ENCODE results near the gene TMEM273. TPM values are rescaled to one million over a fixed set of nuclear protein-coding genes. Genes with fewer than 3 reads are reported as not detected.

TMEM273 gene
- not detected in 2 replicates for total RNA-seq

GRCh38 chr10:49187950-49188761, at the start of gene TMEM273:
Gene TMEM273, minus strand, starts transcription at chr10:49188391. Its CDS starts 55 bp downstream, at chr10:49188336.

GRCh38 chr10:49133706-49134248, 54.4 kb downstream of the TMEM273 start, which contains the start of gene FAM170B:
Gene FAM170B, minus strand, starts transcription at chr10:49134021. Its CDS starts 103 bp downstream, at chr10:49133918.

GRCh38 chr10:49115015-49115795, 73.0 kb downstream of the TMEM273 start, which contains the start of gene VSTM4:
Gene VSTM4, minus strand, starts transcription at chr10:49115522. Its CDS starts 37 bp downstream, at chr10:49115485.

Other genes starting within 250 kb of the TMEM273 start
- not detected in 2 replicates for gene LRRC18, start 248.6 kb downstream of the TMEM273 start, total RNA-seq
- gene VSTM4, start 72.9 kb downstream of the TMEM273 start, total RNA-seq, result 3.1 and 3.6 TPM in 2 replicates
- not detected in 2 replicates for gene FAM170B, start 54.4 kb downstream of the TMEM273 start, total RNA-seq
- gene C10orf71, start 110.8 kb upstream of the TMEM273 start, total RNA-seq, result not detected in 2 replicates
- not detected in 2 replicates for gene DRGX, start 207.7 kb upstream of the TMEM273 start, total RNA-seq